T-helper 2 cell treated with Interferon-gamma antibody and Interleukin-4, amounts not matched to agents 5 μg/mL and 100 μg/mL, for 36 hours (primary cell): Measurements from ENCODE around the gene CCDC148.
"Not testable (repeated sequence)": the region's sequence is repeated elsewhere in the genome, so short reads cannot be mapped to it uniquely, and the experiment has no call there.

ENCODE experiments used
- DNase-seq: peaks from one replicate; pipeline ENCODE4 v3.0.0; 2021; ENCODE audit warnings: low spot score
- H3K27ac Mint-ChIP-seq: one replicate; pipeline ENCODE4 v1.8.0; 2021; ENCODE audit warnings: mild to moderate bottlenecking, mixed read lengths
- H3K27me3 Mint-ChIP-seq: one replicate; pipeline ENCODE4 v1.8.0; 2021; ENCODE audit warnings: low read depth, mixed read lengths
- H3K36me3 Mint-ChIP-seq: one replicate; pipeline ENCODE4 v1.8.0; 2021; ENCODE audit warnings: low read depth, mixed read lengths
- H3K4me1 Mint-ChIP-seq: one replicate; pipeline ENCODE4 v1.8.0; 2021; ENCODE audit warnings: low read depth, mixed read lengths
- H3K4me3 Mint-ChIP-seq: one replicate; pipeline ENCODE4 v1.8.0; 2022; ENCODE audit warnings: mild to moderate bottlenecking, moderate library complexity, mixed read lengths
- H3K9me3 Mint-ChIP-seq: one replicate; pipeline ENCODE4 v1.8.0; 2021; ENCODE audit warnings: mixed read lengths

The CCDC148 gene

DNA sequence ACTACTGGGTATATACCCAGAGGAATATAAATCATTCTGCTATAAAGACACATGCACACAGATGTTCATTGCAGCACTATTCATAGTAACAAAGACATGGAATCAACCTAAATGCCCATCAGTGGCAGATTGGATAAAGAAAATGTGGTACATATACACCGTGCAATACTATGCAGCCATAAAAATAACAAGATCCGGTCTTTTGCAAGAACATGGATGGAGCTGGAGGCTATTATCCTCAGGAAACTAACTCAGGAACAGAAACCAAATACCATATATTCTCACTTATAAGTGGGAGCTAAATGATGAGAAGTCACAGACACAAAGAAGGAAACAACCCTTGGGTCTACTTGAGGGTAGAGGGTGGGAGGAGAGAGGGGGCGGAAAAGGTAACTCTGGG, 16.7 kb upstream of the CCDC148 start:
- not testable (repeated sequence) for H3K9me3 Mint-ChIP-seq, DNase-seq, H3K27me3 Mint-ChIP-seq, H3K36me3 Mint-ChIP-seq, H3K27ac Mint-ChIP-seq, H3K4me3 Mint-ChIP-seq
- peaks cover 12% of the 10 kb centered on the region for H3K4me1 Mint-ChIP-seq

- H3K36me3 Mint-ChIP-seq, H3K9me3 Mint-ChIP-seq, H3K27ac Mint-ChIP-seq, H3K27me3 Mint-ChIP-seq, H3K4me3 Mint-ChIP-seq, DNase-seq: not testable (repeated sequence)
- H3K4me1 Mint-ChIP-seq, result peaks cover 10% of the 10 kb centered on the region
Measured at GRCh38 chr2:158472829-158473228, 16.3 kb upstream of the CCDC148 start.

GRCh38 chr2:158467248-158467647, 10.7 kb upstream of the CCDC148 start:
- Mint-ChIP-seq H3K36me3 (peaks cover 4% of the 10 kb centered on the region), H3K9me3 (no peaks in the 10 kb centered on the region), H3K27ac (no peak overlapping the region), H3K4me3 (no peak overlapping the region), H3K4me1 (no peaks in the 10 kb centered on the region), H3K27me3 (no peaks in the 10 kb centered on the region)
- DNase-seq, result no peak

DNA sequence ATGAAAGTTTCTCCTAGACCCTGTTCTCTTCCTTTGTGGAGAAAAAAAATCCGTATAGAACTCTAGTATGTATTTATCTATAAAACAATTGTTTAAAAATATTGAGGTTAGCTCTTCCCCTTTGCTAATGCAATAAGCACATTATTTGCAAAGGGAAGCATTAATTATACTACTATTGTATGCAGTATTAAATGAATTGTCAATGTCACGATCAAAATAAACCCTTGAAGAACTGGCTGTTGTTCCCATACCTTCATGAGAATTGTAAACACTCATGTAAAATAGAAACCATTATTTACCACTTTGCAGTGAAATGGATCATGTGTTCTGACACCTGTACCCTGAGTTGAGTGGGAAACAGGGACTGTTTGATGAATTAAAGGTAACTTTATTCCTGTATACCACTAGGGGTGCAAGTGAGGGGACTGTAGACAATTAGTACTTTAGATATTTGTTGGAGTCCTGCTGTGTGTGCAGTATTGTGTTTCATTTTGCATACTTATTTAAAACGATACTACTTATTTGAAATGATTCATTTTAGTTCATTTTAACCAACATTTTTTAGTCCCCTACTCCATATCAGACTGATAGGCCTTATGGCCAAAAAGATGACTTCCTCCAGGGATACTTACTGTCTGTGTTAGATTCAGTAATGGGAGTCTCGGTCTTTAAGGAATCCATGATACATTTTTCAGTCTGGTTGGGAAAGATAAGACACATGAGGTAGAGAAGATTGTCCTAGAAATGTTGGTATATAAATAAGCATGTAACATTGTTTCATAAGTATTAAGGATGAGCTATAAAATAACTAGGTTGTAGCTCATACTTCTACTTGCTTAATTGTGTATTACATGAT, 8.1 kb upstream of the CCDC148 start:
- no peak overlapping the region for H3K27ac Mint-ChIP-seq
- H3K4me1 Mint-ChIP-seq, result peaks cover 14% of the 10 kb centered on the region
- H3K9me3 Mint-ChIP-seq, result no peaks in the 10 kb centered on the region
- DNase-seq, result no peak
- no peak overlapping the region for H3K4me3 Mint-ChIP-seq
- H3K36me3 Mint-ChIP-seq, result peaks cover 8% of the 10 kb centered on the region
- peaks cover 3% of the 10 kb centered on the region for H3K27me3 Mint-ChIP-seq

GRCh38 chr2:158463496-158464095, 7.0 kb upstream of the CCDC148 start:
- Mint-ChIP-seq H3K27me3 (peaks cover 4% of the 10 kb centered on the region), H3K4me1 (peaks cover 15% of the 10 kb centered on the region), H3K36me3 (peaks cover 7% of the 10 kb centered on the region), H3K27ac (no peak overlapping the region), H3K9me3 (no peaks in the 10 kb centered on the region), H3K4me3 (no peak overlapping the region)
- DNase-seq, result no peak

GRCh38 chr2:158460632-158461297, 4.2 kb upstream of the CCDC148 start:
- no peaks in the 10 kb centered on the region for H3K9me3 Mint-ChIP-seq
- DNase-seq, result no peak
- no peak overlapping the region for H3K4me3 Mint-ChIP-seq
- peaks cover 16% of the 10 kb centered on the region for H3K27me3 Mint-ChIP-seq
- peaks cover 5% of the 10 kb centered on the region for H3K36me3 Mint-ChIP-seq
- H3K27ac Mint-ChIP-seq, result no peak overlapping the region
- H3K4me1 Mint-ChIP-seq, result peaks cover 28% of the 10 kb centered on the region

- no peak for DNase-seq
- H3K4me1 Mint-ChIP-seq, result peaks cover 28% of the 10 kb centered on the region
- peaks cover 5% of the 10 kb centered on the region for H3K36me3 Mint-ChIP-seq
- no peak overlapping the region for H3K27ac Mint-ChIP-seq
- H3K9me3 Mint-ChIP-seq, result no peaks in the 10 kb centered on the region
- H3K4me3 Mint-ChIP-seq, result peak overlapping the region; percentile 32
- peaks cover 27% of the 10 kb centered on the region for H3K27me3 Mint-ChIP-seq
Measured at GRCh38 chr2:158459161-158460003, 2.8 kb upstream of the CCDC148 start.

DNA sequence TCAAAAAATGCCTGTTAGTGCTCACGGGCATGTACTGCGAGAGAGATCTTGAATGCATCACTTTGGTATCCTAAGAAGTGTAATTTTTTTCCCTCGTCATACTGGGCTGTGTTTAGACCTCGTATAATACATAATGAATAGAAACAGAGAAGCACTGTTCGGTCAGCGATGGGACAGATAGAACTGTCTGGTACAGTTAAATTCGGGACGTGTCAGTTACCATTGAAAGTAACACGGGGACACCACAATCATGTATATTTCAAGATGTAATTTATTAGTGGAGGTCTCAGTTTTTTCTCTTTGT, 2.0 kb upstream of the CCDC148 start:
- peaks cover 34% of the 10 kb centered on the region for H3K27me3 Mint-ChIP-seq
- H3K9me3 Mint-ChIP-seq, result no peaks in the 10 kb centered on the region
- H3K27ac Mint-ChIP-seq, result no peak overlapping the region
- peaks cover 28% of the 10 kb centered on the region for H3K4me1 Mint-ChIP-seq
- no peak for DNase-seq
- H3K4me3 Mint-ChIP-seq, result peak overlapping the region; percentile 93
- peaks cover 5% of the 10 kb centered on the region for H3K36me3 Mint-ChIP-seq

- peak overlapping the region; percentile 88 for H3K27ac Mint-ChIP-seq
- no peaks in the 10 kb centered on the region for H3K9me3 Mint-ChIP-seq
- peak; percentile 57 for DNase-seq
- peak overlapping the region; percentile 93 for H3K4me3 Mint-ChIP-seq
- H3K4me1 Mint-ChIP-seq, result peaks cover 28% of the 10 kb centered on the region
- peaks cover 38% of the 10 kb centered on the region for H3K27me3 Mint-ChIP-seq
- H3K36me3 Mint-ChIP-seq, result peaks cover 5% of the 10 kb centered on the region
Measured at GRCh38 chr2:158457826-158458616, 1.5 kb upstream of the CCDC148 start.

DNA sequence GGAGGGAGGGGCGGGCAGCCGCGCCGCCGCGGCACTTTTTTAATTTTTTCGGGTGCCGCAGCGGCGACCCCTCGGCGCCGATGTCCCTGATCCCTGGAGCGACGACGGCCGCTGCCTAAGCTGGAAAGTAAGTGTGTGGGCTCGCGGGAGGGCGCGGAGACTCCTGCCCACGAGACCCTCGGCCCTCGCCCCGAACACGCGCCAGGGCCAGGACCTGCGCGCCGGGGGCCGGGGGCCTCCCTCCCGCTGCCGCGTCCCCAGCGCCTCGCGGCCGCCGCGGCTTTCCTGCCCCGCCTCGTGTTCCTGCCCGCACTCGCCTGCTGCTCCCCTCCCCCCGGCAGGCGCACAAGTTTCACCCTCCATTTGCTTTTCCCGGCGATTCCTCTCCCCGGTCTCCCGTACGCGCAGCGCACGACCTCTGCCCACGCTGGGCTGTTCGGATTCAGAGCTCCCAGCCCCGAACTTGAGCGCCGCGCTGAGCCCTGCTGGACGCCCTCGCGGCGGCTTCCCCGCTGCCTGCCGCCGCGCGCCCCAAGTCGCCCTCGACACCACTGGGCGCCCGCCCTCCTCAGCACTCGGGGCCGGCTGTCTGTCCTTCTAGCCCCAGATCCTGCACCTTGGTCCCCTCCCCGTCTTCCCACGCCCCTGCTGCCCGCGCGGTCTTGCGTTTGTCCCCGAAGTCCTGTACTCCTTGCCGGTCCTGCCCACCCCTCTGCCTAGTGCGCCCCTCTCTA, 706 bp upstream of the CCDC148 start:
- H3K27me3 Mint-ChIP-seq, result peaks cover 43% of the 10 kb centered on the region
- peak overlapping the region; percentile 88 for H3K27ac Mint-ChIP-seq
- H3K9me3 Mint-ChIP-seq, result no peaks in the 10 kb centered on the region
- H3K4me1 Mint-ChIP-seq, result peaks cover 28% of the 10 kb centered on the region
- H3K36me3 Mint-ChIP-seq, result peaks cover 5% of the 10 kb centered on the region
- DNase-seq, result peak; percentile 58
- peak overlapping the region; percentile 93 for H3K4me3 Mint-ChIP-seq

GRCh38 chr2:158443606-158444005, 12.9 kb downstream of the CCDC148 start:
- no peak overlapping the region for H3K27ac Mint-ChIP-seq
- no peaks in the 10 kb centered on the region for H3K36me3 Mint-ChIP-seq
- no peaks in the 10 kb centered on the region for H3K9me3 Mint-ChIP-seq
- DNase-seq, result no peak
- no peak overlapping the region for H3K4me3 Mint-ChIP-seq
- no peaks in the 10 kb centered on the region for H3K4me1 Mint-ChIP-seq
- H3K27me3 Mint-ChIP-seq, result peaks cover 6% of the 10 kb centered on the region

DNA sequence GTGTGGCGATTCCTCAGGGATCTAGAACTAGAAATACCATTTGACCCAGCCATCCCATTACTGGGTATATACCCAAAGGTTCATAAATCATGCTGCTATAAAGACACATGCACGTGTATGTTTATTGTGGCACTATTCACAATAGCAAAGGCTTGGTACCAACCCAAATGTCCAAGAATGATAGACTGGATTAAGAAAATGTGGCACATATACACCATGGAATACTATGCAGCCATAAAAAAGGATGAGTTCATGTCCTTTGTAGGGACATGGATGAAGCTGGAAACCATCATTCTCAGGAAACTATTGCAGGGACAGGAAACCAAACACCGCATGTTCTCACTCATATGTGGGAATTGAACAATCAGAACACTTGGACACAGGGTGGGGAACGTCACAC, 17.5 kb downstream of the CCDC148 start:
- not testable (repeated sequence) for H3K4me3 Mint-ChIP-seq, H3K27me3 Mint-ChIP-seq, H3K9me3 Mint-ChIP-seq, H3K36me3 Mint-ChIP-seq, DNase-seq, H3K27ac Mint-ChIP-seq, H3K4me1 Mint-ChIP-seq

DNA sequence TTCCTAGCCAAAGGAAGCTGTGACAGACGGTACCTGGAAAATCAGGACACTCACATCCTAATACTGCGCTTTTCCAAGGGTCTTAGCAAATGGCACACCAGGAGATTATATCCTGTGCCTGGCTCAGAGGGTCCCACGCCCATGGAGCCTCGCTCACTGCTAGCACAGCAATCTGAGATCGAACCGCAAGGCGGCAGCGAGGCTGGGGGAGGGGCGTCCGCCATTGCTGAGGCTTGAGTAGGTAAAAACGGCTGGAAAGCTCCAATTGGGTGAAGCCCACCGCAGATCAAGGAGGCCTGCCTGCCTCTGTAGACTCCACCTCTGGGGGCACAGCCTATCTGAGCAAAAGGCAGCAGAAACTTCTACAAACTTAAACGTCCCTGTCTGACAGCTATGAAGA, 22.8 kb downstream of the CCDC148 start:
- H3K36me3 Mint-ChIP-seq, H3K9me3 Mint-ChIP-seq, H3K4me1 Mint-ChIP-seq, H3K4me3 Mint-ChIP-seq, H3K27ac Mint-ChIP-seq, DNase-seq, H3K27me3 Mint-ChIP-seq: not testable (repeated sequence)
